ENCODE measurements around the gene APP. TPM values are rescaled to one million over a fixed set of nuclear protein-coding genes. Genes with fewer than 3 reads are reported as not detected.

The APP gene
- total RNA-seq, 1 experiment from 2014 or later = 560 TPM

- peaks cover 70% of the 10 kb centered on the region for H3K4me1 Mint-ChIP-seq
- DNase-seq (ENCODE audit: low spot score) = no peak
- H3K36me3 Mint-ChIP-seq = peaks cover 12% of the 10 kb centered on the region
- no peak for ATAC-seq
- H3K27me3 Mint-ChIP-seq (ENCODE audit: low read depth) = no peaks in the 10 kb centered on the region
- H3K4me3 Mint-ChIP-seq = peak overlapping the region; percentile 20; the same call in 1 of the 2 replicates
- TF ChIP-seq CREM (CRISPR knock-in tag; IDR thresholded peaks at IDR 0.05) (no peak), CREB1 (CRISPR knock-in tag; IDR thresholded peaks at IDR 0.05) (no peak), ZNF263 (CRISPR knock-in tag; IDR thresholded peaks at IDR 0.05; ENCODE audit: low read depth) (no peak), RELA (CRISPR knock-in tag; IDR thresholded peaks at IDR 0.05; ENCODE audit: borderline replicate concordance) (no peak), E2F1 (CRISPR knock-in tag; IDR thresholded peaks at IDR 0.05) (no peak), JUN (CRISPR knock-in tag; IDR thresholded peaks at IDR 0.05) (no peak), USF1 (CRISPR knock-in tag; IDR thresholded peaks at IDR 0.05) (no peak), ZNF317 (CRISPR knock-in tag; IDR thresholded peaks at IDR 0.05; ENCODE audit: borderline replicate concordance, low read depth) (no peak), FOXP1 (CRISPR knock-in tag; IDR thresholded peaks at IDR 0.05; ENCODE audit: borderline replicate concordance) (no peak), KAT7 (CRISPR knock-in tag; IDR thresholded peaks at IDR 0.05; ENCODE audit: borderline replicate concordance) (no peak), IRF2 (CRISPR knock-in tag; IDR thresholded peaks at IDR 0.05; ENCODE audit: borderline replicate concordance, low read depth) (no peak), ZNF232 (CRISPR knock-in tag; IDR thresholded peaks at IDR 0.05) (no peak), MAX (CRISPR knock-in tag; IDR thresholded peaks at IDR 0.05) (no peak), ZNF281 (CRISPR knock-in tag; IDR thresholded peaks at IDR 0.05) (no peak), OVOL2 (CRISPR knock-in tag; IDR thresholded peaks at IDR 0.05; ENCODE audit: borderline replicate concordance) (no peak), ZNF416 (CRISPR knock-in tag; IDR thresholded peaks at IDR 0.05) (no peak)
- H3K9me3 Mint-ChIP-seq = no peaks in the 10 kb centered on the region
- ChIA-PET CTCF (no interaction called here), POLR2A (no interaction called here)
- H3K27ac Mint-ChIP-seq = peak overlapping the region; percentile 74
These were observed 10.7 kb downstream of the APP start for GRCh38 chr21:26159869-26160268.

GRCh38 chr21:26157801-26158200, 12.8 kb downstream of the APP start:
- peaks cover 12% of the 10 kb centered on the region for H3K36me3 Mint-ChIP-seq
- CTCF ChIA-PET = no interaction called here
- DNase-seq (ENCODE audit: low spot score) = no peak
- H3K27ac Mint-ChIP-seq = peak overlapping the region; percentile 47; the same call in 1 of the 2 replicates
- no peak overlapping the region for H3K4me3 Mint-ChIP-seq
- no peaks in the 10 kb centered on the region for H3K27me3 Mint-ChIP-seq (ENCODE audit: low read depth)
- no peaks in the 10 kb centered on the region; the same call in 1 of the 2 replicates for H3K9me3 Mint-ChIP-seq
- peak; percentile 36; the same call in 1 of the 2 replicates for ATAC-seq
- POLR2A ChIA-PET = interaction anchor here (0.5 to 1.0 kb wide), 2 partner anchors 11 to 94 kb away, joined by 3 to 4 read pairs; no protein-coding TSS in a partner anchor
- peaks cover 77% of the 10 kb centered on the region for H3K4me1 Mint-ChIP-seq
- TF ChIP-seq E2F1 (CRISPR knock-in tag; IDR thresholded peaks at IDR 0.05) (no peak), ZNF532 (CRISPR knock-in tag; IDR thresholded peaks at IDR 0.05; ENCODE audit: borderline replicate concordance) (no peak), PREB (CRISPR knock-in tag; IDR thresholded peaks at IDR 0.05; ENCODE audit: borderline replicate concordance) (no peak), GRHL2 (CRISPR knock-in tag; IDR thresholded peaks at IDR 0.05; ENCODE audit: insufficient replicate concordance, severe bottlenecking) (no peak), RORB (CRISPR knock-in tag; IDR thresholded peaks at IDR 0.05) (no peak), STAT6 (CRISPR knock-in tag; conservative IDR thresholded peaks at IDR 0.05; ENCODE audit: low read depth) (no peak)
